Chondrocyte (in vitro differentiated cells): ENCODE results near the gene PAPSS1. TPM values are rescaled to one million over a fixed set of nuclear protein-coding genes. Genes with fewer than 3 reads are reported as not detected.

Experiments
- DNase-seq: peaks from one replicate; pipeline ENCODE4 v3.0.0; 2021; ENCODE audit warnings: mixed read lengths, low spot score
- H3K27ac Mint-ChIP-seq: one replicate; pipeline ENCODE4 v1.8.0; 2021; ENCODE audit warnings: mild to moderate bottlenecking, moderate library complexity, mixed read lengths; ENCODE audit not compliant: unreplicated experiment
- H3K27me3 Mint-ChIP-seq: 2 replicates; pipeline ENCODE4 v1.8.0; 2021; ENCODE audit warnings: low read depth, mixed read lengths
- H3K36me3 Mint-ChIP-seq: 2 replicates; pipeline ENCODE4 v1.8.0; 2021; ENCODE audit warnings: low read depth, mixed read lengths
- H3K4me1 Mint-ChIP-seq: 2 replicates; pipeline ENCODE4 v1.8.0; 2021; ENCODE audit warnings: low read depth, mild to moderate bottlenecking, mixed read lengths
- H3K4me3 Mint-ChIP-seq: one replicate; pipeline ENCODE4 v1.8.0; 2021; ENCODE audit warnings: mild to moderate bottlenecking, moderate library complexity, mixed read lengths; ENCODE audit not compliant: unreplicated experiment
- H3K9me3 Mint-ChIP-seq: 2 replicates; pipeline ENCODE4 v1.8.0; 2021; ENCODE audit warnings: low read depth, mixed read lengths
- long read RNA-seq: library from polyadenylated mRNA; stranded (forward); transcript quantifications from one replicate; pipeline ENCODE4 v2.0.0, GENCODE V29; 2021
- total RNA-seq: library from RNA; stranded (reverse); gene quantifications from 3 replicates; pipeline ENCODE4 v1.2.1, GENCODE V29; 2021
- TF ChIP-seq, protein P1 (sequence below): fragments of 200-600 bp; sonication (generic); IDR thresholded peaks from 2 replicates; pipeline ENCODE4 v1.5.0; 2021; ENCODE audit warnings: antibody characterized with exemption, mild to moderate bottlenecking, moderate library complexity

The PAPSS1 gene
- total RNA-seq = 104 to 155 TPM (median 105 TPM) in 3 replicates
- long read RNA-seq, transcript PAPSS1-201 (12 exons, 2,731 nt) = major isoform, 221 of 270 reads
- long read RNA-seq, partial matches to known transcripts = 7 of 270 reads
- long read RNA-seq, other reads (novel, unspliced or antisense) = 42 of 270 reads

DNA sequence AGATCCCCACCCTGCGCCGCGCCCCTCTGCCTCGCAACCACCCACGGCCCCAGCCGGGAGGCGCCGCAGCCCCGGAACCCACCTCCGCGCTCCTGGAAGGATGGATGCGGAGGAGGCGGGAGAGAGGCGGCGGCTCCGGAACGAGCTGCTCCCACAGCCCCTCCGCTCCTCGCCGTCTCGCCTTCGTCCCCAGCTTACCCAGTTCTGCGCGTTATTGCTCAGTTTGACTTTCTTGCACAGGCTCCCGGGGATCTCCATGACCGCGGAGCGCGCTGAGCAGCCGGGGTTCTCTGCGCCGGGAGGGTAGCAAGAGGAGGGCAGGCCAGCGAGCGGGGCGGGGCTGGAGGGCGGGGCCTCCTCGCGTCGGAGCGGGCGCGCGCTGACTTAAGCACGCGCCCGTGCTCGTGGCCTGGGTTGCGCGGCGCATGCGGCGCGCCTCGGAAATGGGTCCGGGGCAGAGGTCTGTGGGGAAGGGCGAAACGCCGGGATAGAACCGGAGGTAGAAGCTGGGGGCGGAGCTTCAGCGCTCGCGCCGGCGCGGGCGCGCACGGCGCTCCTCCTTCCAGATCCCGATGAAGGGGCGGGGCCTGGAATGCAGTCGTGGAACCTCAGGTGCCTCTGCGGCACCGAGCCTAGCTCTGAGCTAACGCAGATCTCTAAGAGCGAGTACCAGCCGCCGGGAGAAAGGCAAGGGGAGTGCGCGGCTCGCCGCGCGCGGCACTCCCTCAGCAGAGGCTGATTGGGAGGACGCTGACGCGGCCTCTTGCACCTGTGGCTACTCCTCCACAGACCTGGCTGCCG lies at the start of gene PAPSS1:
Gene PAPSS1 (minus strand): TSS at position 313 of the 801 bp plus-strand sequence. CDS start 55 bp downstream, at position 258.
- Mint-ChIP-seq H3K36me3 (peaks cover 4% of the 10 kb centered on the region), H3K27me3 (no peaks in the 10 kb centered on the region), H3K27ac (peak within 1 kb of the TSS; percentile 99), H3K4me1 (peaks cover 52% of the 10 kb centered on the region), H3K4me3 (peak within 1 kb of the TSS; percentile 86), H3K9me3 (no peaks in the 10 kb centered on the region)
- TF ChIP-seq, protein P1, sequence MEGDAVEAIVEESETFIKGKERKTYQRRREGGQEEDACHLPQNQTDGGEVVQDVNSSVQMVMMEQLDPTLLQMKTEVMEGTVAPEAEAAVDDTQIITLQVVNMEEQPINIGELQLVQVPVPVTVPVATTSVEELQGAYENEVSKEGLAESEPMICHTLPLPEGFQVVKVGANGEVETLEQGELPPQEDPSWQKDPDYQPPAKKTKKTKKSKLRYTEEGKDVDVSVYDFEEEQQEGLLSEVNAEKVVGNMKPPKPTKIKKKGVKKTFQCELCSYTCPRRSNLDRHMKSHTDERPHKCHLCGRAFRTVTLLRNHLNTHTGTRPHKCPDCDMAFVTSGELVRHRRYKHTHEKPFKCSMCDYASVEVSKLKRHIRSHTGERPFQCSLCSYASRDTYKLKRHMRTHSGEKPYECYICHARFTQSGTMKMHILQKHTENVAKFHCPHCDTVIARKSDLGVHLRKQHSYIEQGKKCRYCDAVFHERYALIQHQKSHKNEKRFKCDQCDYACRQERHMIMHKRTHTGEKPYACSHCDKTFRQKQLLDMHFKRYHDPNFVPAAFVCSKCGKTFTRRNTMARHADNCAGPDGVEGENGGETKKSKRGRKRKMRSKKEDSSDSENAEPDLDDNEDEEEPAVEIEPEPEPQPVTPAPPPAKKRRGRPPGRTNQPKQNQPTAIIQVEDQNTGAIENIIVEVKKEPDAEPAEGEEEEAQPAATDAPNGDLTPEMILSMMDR = no peak
- DNase-seq = peak; percentile 99

DNA sequence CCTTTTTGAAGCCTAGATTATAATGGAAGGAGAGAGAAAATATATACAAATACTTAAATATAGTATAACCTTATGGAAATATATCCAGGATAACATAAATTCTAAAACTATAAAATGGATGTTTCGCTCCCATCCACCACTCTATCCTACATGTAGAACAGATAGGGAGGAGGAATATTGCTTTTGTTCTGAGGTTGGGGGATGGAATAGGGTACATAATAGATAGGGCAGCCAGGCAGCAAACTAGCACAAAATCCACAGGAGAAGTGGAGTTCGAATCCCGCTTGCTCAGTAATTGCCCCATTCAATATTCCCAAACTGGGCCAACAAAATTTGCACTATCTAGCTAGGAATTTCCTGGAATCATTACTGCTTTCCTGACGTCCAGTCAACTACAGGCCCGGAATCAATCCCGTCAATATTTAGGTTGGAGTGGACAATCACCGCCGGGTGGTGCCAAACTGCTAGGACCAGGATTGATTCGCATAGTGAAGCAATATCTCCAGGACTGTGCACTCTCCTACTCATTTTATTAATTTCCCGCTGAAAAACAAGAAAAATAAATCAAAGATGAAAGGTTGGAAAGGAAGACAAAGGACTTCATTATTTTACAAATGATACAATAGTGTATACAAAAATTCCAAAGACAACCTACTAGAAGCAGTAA lies 40.4 kb upstream of the PAPSS1 start:
- H3K4me1 Mint-ChIP-seq = peaks cover 3% of the 10 kb centered on the region
- TF ChIP-seq, protein P1 = peak; percentile 38
- no peak overlapping the region for H3K4me3 Mint-ChIP-seq
- no peak overlapping the region for H3K27ac Mint-ChIP-seq
- H3K36me3 Mint-ChIP-seq = no peaks in the 10 kb centered on the region
- DNase-seq = no peak
- H3K27me3 Mint-ChIP-seq = peaks cover 21% of the 10 kb centered on the region
- no peaks in the 10 kb centered on the region for H3K9me3 Mint-ChIP-seq

DNA sequence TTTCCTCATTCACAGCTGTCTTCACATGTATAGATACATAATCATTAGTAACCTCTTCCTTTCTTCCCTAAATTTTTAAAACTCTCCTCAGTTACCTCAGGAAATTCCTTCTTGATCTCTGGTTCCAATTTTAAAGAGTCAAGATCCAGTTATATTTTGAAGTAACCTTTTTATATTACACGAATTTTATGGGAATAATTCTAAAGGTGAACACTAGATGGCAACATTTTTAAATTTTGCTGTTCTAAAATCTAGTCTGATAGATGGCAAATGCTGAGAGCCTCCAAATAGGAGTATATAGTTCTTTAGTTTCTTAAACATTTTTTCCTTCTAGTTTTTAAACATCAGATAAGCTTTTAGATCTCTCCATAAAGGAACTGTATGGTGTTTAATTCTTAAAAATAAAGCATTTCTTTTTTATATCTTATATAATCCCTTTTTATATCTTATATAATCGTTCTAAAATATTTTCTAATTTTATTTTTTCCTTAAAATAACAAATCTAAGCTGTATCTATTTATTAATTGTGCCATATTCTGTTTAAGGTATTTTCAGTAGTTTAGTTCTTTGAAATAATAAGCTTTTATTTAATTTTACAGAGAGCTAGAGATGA lies 37.9 kb upstream of the PAPSS1 start:
- H3K4me1 Mint-ChIP-seq = peaks cover 3% of the 10 kb centered on the region
- H3K9me3 Mint-ChIP-seq = no peaks in the 10 kb centered on the region
- H3K27ac Mint-ChIP-seq = no peak overlapping the region
- DNase-seq = no peak
- no peaks in the 10 kb centered on the region for H3K36me3 Mint-ChIP-seq
- peaks cover 17% of the 10 kb centered on the region for H3K27me3 Mint-ChIP-seq
- no peak overlapping the region for H3K4me3 Mint-ChIP-seq
- TF ChIP-seq, protein P1 = peak; percentile 91

DNA sequence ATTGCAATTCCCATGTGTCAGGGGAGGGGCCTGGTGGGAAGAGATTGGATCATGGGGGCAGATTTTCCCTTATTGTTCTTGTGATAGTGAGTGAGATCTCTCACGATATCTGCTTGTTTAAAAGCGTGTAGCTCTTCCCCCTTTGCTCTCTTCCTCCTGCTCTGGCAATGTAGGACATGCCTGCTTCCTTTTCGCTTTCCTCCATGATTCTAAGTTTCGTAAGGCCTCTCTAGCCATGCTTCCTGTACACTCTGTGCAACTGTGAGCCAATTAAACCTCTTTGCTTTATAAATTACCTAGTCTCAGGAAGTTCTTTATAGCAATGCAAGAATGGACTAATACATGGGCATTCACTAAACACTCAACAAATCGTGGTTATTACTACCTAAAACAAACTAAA lies 37.2 kb upstream of the PAPSS1 start:
- H3K27ac Mint-ChIP-seq = no peak overlapping the region
- no peak overlapping the region for H3K4me3 Mint-ChIP-seq
- H3K4me1 Mint-ChIP-seq = peaks cover 3% of the 10 kb centered on the region
- TF ChIP-seq, protein P1 = no peak
- peaks cover 17% of the 10 kb centered on the region for H3K27me3 Mint-ChIP-seq
- H3K9me3 Mint-ChIP-seq = no peaks in the 10 kb centered on the region
- H3K36me3 Mint-ChIP-seq = no peaks in the 10 kb centered on the region
- no peak for DNase-seq

DNA sequence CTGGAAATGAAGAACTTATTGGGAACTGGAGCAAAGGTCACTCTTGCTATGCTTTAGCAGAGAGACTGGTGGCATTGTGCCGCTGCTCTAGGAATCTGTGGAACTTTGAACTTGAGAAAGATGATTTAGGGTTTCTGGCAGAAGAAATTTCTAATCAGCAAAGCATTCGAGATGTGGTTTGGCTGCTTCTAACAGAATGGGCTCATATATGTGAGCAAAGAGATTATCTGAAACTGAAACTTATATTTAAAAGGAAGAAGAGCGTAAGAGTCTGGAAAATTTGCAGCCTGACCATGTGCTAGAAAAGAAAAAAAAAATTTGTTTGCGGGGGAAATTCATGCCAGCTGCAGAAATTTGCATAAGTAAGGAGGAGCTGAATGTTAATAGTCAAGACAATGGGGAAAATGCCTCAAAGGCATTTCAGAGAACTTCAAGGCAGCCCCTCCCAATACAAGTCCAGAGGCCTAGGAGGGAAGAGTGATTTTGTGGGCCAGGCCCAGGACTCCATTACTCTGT lies 35.9 kb upstream of the PAPSS1 start:
- H3K27ac Mint-ChIP-seq = no peak overlapping the region
- TF ChIP-seq, protein P1 = no peak
- DNase-seq = no peak
- no peak overlapping the region for H3K4me3 Mint-ChIP-seq
- H3K9me3 Mint-ChIP-seq = no peaks in the 10 kb centered on the region
- peaks cover 3% of the 10 kb centered on the region for H3K4me1 Mint-ChIP-seq
- H3K36me3 Mint-ChIP-seq = no peaks in the 10 kb centered on the region
- peaks cover 11% of the 10 kb centered on the region for H3K27me3 Mint-ChIP-seq
